HTERT RPE-1 (cell line): ENCODE results near the gene CLIP2.

Source experiments
- in situ Hi-C: fragments of 300-500 bp; cut with MboI; formaldehyde crosslinking; loops from 4 replicates; pipeline ENCODE4 v1.14.3; 2020; ENCODE audit warnings: low sequenced_read_pairs

Gene CLIP2

DNA sequence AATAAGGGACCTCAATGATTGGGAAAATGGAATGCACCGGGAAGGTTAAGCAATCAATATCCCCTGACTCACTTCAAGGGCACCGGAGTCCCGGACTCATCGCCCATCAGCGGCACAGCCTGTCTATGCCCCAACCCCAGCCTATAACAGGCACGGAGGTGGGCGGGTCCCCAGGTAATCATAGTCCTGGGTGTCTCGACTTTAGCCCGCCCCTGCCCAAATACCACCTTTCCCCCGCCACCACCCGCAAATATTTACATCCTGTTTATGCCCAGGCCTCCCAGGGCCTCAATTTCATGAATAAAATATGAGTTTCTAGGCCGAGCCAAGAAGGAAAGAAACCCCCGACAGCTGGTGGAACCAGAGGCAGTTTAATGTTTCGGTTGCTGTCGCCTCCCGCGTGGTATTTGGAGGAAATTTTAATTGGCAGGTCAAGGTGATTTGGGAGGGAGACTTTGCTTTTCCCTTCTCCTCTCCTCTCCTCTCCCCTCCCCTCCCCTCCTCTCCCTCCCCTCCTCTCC, 19.4 kb upstream of the CLIP2 start:
- in situ Hi-C loops = no loop called here

DNA sequence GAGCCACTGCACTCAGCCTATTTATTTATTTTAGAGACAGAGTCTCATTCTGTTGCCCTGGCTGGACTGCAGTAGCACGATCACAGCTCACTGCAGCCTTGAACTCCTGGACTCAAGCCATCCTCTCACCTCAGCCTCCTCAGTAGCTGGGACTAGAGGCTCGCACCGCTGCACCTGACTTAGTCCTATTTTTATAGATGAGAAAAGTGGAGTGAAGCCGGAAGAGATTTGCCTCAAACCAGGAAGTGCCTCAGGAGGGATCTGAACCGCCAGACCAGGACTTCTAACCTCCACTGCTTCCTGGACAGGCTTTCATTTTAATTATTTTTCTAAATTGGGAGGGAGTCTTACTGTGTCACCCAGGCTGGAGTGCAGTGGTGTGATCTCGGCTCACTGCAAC, 17.5 kb upstream of the CLIP2 start:
- in situ Hi-C loops = no loop called here

DNA sequence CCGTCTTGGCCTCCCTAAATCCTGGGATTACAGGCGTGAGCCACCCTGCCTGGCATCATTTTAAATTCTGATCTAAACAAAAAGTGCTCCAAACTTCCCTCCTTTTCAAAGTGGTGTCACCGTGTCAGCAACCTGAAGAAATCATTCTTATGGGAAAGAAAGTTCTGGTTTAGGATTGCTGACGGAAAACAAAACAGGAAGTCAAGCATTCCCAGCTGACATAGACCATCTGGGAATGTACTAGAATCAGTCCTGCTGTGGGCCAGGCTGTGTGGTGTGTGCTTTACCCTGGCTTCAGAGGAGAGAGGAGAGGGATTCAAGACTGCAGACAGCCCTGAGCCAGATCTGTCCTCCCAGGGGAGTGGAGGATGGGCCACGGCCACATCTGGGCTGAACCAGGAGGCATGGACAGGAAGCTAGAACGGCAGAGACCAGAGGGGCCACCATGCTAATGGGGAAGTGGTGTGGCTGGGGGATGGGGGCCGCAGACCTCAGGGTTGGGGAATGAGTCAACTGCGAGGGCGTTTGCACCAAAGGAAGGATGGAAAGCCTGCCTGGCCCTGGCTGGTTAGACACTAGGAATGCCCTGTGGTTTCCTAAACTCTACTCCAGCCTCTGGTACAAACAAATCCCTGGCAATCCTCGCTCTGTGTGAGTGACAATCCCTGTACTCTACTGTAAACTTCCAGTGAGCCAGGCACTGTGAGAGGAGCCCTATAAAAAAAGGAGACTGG, 16.7 kb upstream of the CLIP2 start:
- in situ Hi-C loops = no loop called here

DNA sequence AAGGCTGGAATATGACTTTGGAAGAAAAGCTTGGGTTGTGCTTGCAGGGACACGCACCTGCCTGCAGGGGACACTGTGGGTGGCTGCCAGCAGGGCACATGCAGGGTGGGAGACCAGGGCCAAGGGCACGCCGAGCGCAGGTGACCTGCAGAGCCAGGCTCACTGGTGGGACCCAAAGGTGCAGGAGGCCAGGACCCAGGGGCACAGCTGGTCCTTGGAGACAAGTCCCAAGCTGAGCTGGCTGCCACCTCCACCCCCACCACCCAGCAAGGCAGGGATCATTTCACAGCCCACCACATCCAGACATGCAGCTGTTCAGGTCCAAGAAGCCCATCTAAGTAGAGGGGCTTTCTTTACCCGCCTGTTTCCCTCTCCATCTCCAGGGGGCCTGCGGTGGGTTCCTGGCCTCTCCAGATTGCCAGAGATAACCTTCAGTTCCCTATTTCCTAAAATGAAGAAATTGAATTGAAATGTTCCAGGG, 13.8 kb upstream of the CLIP2 start:
- in situ Hi-C loops = no loop called here

DNA sequence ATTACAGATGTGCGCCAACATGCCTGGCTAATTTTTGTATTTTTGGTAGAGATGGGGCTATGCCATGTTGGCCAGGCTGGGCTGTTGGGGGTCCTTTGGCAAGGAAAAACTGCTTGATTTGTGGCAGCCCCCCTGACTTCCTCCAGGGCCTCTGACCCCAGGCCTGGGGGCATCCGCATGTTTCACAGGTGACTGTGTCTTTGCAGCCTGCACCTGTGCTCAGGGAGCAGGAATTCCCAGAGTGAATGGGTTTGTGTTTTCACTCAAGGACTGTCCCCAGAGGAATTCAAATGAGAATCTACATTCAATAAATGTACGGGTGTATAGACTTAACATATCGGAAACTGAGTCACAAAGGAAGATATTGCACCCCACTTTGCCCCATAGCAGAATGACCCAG, 11.6 kb upstream of the CLIP2 start:
- in situ Hi-C loops = no loop called here

DNA sequence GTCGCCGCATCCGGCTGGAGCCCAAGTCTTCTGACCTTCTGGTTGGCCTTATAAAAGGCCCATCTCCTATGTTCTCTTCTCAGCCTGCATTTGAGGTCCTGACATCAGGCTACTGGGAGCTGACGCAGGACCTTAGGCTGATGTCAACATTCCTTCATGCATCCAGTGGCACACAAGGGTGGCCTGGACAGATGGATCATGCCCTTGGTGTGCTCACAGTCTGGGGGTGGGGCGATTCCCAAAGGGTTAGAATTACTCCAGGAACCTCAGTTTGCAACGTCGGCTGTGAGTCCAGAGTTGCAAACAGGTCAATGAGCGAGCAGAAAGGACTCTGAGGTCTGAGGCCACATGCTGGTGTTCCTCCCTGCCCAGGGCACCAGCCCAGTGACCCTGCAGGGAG, 8.2 kb upstream of the CLIP2 start:
- in situ Hi-C loops = no loop called here

DNA sequence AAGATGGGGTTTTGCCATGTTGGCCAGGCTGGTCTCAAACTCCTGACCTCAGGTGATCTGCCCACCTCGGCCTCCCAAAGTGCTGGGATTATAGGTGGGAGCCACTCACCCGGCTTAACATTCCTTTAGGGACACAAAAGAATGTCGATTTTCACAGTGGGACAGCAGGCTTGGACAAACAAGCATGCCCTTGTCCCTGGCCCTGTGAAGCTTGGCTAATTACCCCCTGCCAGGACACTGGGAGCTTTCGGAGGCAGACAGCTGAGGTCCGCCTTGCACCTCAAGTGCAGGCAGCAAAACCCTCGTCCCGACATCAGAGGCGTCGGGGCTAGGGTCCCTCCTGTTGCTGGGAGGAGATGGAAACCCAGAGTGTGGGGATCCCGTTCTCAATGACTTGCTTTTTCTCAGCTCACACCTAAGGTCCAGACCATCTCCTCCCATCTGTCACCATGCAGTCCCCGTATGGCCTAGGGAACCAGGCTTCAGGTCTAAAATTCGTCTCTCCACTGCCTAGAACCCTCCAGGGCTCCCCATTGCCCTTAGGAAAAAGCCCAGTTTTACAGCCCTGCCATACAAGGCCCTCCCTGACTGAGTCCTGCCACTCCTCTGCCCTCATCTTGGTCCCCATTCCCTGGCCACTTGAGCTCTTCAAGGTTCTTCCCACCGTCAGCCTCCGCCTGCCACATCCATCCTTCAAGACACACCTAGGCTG, 6.3 kb upstream of the CLIP2 start:
- in situ Hi-C loops = no loop called here

DNA sequence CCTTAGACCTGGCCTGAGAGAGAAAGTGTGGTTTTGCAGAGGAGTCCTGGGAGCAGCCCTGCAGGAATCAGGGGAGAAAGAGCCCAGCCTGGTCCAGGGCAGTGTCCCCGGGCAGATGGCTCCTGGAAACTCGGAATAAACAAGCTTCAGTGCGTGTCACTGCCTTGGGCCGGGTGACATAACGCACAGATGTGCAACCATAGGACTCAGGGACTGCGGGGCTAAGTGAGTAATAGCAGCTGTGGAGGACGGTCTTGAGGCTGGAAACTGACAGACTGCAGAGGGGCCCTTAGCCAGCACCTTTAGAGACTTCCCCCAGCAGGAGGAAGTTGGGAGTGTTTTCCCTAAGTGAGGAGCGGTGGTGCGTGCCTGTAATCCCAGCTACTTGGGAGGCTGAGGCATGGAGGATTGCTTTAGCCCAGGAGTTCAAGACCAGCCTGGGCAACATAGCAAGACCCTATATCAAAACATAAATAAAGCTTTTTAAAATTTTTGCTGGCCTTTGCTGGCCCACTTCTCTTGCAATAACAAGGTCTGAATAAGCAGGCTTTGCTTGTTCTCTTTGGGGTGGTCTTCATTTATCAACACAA, 5.3 kb upstream of the CLIP2 start:
- in situ Hi-C loops = no loop called here

DNA sequence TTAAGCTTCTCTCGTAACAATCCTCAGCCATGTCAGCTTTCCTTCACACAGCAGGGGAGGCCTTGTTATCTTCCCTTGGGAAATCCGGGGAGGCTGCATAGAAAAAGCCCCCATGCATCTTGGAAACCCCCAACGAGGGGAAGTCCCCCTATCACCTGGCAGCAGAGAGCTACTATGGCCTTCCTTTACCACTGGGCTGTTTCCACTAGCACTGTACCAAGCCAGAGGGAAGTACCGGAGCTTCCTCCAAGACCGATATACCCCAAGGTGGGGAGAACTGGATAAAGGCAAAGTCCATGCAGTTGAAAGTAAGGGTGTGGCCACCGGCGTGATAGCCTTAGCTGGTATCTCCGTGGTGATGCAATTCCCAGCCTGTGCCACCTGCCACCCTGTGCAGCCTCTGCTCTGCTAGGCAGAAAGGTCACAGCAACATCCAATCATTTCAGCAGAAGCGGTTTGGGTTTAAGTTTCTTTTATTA, 4.4 kb upstream of the CLIP2 start:
- in situ Hi-C loops = no loop called here

DNA sequence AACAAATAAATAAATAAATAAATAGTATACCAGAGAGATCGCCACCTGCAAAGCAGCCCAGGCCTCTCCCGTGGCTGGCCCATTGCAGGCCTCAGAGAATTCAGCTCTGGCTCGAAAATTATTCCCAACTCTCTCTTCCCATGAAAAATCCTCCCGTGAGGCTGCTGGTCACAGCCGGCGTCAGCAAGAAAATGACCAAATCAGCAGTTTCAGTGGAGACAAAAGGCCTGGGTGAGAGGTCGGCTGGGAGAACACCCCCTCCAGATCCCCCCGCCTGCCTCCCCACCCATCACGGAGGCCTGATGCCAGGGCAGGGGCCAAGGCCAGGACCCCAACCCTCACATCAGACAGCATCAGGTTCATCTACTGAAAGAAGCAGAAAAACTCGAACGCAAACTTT, 3.1 kb upstream of the CLIP2 start:
- in situ Hi-C loops = no loop called here

DNA sequence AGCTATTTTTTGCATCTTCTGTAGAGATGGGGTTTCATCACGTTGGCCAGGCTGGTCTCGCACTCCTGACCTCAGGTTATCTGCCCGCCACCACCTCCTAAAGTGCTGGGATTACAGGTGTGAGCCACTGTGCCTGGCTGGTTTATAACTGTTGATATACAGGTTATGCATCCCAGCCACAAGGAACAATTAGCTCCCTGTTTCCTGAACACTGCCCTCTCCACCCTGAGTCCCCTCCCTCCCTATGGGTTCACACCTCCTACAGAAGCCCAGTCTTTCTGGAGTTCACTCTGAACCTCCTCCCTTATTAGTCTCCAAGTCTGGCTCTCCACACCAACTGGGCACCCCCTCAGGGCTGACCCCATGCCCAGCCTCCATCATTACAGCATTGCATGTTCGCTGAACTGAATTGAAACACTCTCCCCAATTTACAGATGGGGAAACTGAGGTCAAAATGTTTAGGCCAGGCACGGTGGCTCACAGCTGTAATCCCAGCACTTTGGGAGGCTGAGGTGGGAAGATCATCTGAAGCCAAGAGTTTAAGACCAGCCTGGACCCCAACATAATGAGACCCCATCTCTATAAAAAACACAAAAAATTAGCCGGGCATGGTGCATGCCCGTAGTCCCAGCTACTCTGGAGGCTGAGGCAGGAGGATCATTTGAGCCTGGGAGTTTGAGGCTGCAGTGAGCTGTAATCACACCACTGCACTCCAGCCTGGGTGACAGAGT, 1.7 kb upstream of the CLIP2 start:
- in situ Hi-C loops = no loop called here

DNA sequence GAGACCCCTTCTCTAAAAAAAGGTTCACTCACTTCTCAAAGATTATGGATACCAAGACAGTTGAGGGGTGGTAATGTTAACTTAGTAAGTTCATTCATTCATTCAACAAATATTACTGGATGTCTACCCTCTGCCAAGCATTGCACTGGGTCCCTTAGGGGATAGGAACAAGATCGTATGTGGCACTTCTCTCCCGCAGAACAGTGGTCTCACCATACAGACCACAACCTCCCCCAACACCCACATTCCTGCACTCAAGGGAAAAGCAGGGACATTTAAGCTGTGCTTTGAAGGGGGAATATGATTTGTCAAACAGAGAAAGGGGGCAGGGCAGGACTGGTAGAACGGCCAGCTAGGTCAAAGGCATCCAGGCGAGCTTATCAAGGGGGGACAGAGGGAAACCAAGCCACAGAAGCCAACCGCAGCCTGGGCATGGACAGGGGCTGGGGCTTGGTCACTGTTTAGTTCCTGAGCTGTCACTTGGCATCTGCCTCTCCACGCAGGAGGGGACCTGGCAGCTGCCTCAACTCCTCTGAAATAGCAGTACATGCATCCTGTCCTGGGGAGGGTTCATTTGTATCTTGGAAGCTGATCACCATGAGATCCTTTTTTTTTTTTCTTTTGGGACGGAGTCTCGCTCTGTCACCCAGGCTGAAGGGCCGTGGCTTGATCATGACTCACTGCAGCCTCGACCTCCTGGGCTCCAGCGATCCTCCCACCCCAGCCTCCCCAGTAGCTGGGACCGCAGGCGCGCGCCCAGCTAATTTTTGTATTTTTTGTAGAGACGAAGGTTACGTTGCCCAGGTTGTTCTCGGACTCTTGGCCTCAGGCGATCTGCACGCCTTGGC, 949 bp upstream of the CLIP2 start:
- in situ Hi-C loops = no loop called here

DNA sequence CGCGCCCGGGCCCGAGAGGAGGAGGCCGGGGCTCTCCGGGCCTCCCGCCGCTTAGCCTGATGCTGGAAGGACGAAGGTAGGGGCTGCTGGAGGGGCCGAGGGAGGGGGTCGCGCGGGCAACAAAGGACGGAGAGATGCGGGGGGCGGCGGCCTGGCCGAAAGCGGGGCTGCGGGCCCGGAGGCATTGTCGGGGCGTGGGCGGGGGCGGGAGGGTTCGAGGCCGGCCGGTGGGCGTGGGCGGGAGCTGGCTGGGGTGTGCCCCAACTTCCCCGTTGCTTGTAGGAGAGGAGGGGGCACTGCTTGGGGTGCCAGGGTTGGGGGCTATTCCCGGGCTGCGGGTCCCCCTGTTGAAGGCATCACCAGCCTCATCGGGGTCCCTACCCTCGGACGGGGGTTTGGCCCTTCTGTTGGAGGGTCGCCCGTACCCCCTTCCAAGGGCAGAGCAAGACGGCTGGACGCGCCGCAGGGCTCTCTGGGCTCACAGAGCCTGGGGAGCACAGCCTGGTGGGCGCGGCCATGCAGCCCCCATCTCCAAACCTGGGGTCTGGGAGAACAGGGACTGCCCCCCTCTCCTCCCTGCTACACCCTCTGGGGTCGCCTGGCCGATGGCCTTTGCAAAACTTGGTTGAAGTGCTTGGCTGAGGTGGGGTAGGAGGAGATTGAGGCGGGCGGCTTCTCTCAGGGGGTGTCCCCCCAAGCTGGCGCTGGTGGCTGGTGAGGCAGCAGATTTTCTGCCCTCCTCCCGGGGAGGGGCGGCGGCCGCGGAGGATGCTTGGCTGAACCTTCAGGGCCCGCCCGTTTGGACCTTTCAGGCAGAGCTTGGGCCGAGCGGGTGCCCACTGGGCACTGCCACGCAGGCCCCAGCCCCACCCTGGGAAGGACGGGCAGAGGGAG, 699 bp downstream of the CLIP2 start:
- in situ Hi-C loops = no loop called here

DNA sequence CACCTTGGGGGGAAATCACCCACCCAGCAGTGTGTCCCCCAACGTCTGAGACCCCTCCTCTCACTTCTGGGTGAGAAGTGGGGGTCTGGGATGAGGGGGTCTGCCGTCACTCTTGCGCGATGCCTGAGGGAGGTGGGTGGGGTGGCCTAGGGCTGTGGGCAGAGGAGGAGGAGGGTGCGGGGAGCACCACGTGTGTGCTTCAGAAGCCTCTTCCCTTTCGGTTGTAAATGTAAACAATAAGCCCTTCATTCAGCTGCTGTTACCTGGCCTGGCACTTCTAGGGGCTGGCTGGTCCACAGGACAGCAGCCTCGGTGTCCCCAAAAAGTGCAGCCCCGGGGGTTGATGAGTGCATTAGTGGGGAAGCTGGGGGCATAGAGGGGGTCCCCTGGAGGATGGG, 1.3 kb downstream of the CLIP2 start:
- in situ Hi-C loops = no loop called here

DNA sequence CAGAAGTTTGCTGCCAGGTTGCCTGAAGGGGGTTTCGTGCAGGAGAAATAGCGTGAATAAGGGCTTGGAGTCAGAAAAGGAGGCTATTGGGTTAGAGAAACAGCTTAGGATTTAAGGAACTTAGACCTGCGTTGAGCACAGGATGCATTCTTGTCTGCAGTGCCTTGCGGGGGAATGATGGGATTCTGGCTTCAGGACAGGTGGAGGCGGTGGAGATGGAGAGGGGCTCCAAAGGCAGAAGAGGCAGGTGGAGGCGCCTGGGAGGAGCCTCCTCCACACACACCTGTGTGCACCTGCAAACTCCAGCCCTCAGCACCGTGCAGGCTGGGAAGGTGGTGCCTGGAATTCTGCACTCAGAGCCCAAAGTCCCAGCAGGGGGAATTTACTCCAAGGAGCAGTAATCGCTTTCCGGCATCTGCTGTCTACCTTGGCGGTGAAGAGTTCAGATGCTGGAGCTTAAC, 1.8 kb downstream of the CLIP2 start:
- in situ Hi-C loops = no loop called here

DNA sequence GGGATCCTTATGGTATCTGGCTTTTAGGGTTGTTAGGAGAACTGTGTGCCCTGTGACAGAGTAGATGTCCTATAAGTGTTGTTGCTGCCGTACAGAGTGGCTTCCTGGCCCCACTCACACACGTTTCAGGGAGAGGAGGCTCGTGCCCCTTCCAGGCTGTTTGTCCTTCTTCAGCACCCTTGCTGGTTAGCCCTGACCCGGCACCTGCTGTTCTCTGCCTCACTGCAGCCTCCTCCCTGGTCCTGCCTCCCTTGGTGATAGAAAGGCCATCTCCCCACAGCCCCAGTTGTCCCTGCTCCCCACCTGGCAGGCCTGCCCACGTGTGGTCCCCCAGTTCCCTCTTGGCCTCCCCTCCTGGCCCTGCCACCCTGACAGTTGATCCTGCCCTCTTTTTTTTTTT, 2.3 kb downstream of the CLIP2 start:
- in situ Hi-C loops = no loop called here

DNA sequence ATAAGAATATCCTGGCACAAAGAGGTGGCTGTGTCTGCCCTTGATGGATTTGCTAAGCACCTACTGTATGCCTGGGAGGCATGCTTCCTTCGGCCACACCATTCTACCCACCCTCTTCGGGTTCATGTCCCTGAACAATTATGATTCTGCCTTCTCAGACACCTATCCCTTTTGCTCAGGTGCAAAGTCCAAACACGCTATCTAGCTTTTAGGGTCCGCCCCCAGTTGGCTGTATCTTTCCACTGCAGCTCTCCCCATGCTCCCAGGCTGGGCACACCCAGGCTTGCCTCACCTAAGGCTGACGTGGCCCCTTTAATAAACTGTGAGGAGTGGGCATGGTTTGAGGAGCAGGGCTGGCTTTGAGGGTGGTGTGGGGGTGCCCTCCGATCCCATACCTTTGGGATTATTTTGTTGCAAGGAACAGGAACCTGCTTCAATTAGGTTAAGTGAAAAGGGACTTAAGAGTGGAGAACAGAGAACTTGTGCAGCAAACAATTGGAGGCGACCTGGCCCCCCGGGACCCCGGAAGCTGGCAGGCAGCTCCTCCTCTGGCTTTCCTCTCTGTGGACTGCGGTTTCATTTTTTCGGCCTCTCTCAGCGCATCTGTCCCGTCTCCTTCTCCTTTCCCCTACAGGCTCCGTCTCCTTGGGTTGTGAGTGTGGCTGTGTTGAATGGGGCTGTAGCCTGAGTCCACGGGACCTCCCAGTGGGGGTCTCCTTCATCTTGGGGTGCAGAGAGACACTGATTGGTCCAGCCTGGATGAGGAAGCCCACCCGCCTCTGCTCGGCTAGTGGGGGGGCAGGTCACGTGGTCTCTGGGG, 3.8 kb downstream of the CLIP2 start:
- in situ Hi-C loops = no loop called here

DNA sequence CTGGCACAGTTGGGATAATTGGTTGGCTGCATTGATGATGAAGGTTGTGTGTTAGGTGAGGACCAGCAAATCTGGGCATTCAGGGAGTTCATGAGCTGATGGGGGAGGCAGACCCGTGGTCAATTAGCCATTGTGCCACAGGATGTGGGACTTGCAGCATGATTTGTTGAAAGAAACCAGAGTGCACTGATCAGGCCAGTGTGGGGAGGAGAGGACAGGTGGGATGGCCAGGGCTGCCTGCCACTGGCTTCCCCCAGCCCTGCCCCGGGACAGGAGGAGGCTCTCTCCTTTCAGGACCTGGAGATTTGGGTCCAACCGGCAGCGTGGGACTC, 4.3 kb downstream of the CLIP2 start:
- in situ Hi-C loops = no loop called here
